GM19455 (cell line): Measurements from ENCODE around the gene TMEM89.

ENCODE experiments used
- ATAC-seq: cut with Tn5 transposase; IDR thresholded peaks from one replicate; pipeline ENCODE4 v1.9.1; 2021; ENCODE audit not compliant: unreplicated experiment

The TMEM89 gene

GRCh38 chr3:48617559-48617958 lies 4.0 kb downstream of the TMEM89 start:
- ATAC-seq, result no peak

DNA sequence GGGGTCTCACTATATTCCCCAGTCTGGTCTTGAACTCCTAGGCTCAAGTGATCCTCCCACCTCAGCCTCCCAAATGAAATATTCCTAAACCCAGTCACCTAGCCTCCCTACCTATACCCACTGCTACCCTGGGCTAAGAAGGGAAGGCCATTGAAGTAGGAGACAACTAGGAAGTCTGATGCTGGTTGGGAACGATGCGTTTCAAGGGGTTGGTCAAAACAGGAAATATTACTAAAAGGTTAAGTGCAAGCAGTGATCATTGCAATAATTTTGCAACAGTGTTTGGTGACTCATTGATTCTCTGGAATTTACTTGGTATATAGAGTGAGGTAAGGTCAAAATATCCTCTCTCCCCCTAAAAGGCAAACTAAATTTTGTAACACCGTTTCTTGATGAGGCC lies 7.5 kb downstream of the TMEM89 start:
- ATAC-seq, result no peak

- ATAC-seq, result no peak
Observed at GRCh38 chr3:48612309-48612708, 9.3 kb downstream of the TMEM89 start.

DNA sequence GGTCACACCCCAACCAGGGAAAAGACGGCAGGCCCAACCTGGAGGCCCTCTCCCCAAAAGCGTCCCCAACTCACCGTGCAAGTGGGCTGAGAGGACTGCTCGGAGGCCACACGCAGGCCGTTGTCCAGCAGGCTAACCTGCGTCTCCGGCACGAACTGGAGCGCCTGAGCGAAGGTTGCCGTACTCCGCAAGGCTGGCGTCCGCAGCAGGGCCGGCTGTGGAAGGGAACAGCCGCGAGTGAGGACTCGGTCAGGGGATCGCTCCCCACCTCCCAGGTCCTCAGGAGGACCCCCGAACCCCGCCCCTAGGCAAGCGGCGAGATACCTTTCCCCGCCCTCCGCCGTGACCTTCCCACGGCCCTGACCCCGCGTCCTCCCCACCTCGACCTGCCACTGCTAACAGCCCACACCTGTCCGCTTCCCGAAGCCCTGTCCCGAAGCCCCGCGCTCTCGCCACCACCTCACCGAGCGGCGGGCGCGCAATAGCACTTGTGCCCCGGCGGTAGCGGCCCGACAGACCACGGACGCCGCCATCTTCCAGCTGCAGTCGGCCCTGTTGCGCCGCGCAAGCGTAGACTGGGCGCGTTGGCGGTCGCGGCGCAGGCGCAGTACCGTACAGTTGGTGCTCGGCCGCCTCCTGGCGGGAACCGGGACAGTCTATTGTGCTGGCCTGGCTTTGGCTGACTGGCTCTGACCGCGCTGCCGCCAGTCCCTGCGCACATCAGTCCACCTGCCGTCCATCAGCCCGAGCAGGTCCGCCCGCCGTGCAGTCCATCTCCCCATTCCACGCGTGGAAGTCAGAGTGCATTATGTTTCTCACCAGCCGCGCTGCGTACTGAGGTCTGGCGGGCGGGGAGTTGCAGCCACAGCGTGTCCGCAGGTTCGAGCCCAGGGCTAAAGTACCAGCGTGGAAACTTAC lies 12.2 kb downstream of the TMEM89 start, which contains the start of gene UQCRC1:
Gene UQCRC1, minus strand, starts transcription at position 559 of the 918 bp plus-strand sequence. Its CDS starts 26 bp downstream, at position 533.
- ATAC-seq, result peak; percentile 92

GRCh38 chr3:48607519-48607918 lies 14.1 kb downstream of the TMEM89 start:
- ATAC-seq, result no peak

DNA sequence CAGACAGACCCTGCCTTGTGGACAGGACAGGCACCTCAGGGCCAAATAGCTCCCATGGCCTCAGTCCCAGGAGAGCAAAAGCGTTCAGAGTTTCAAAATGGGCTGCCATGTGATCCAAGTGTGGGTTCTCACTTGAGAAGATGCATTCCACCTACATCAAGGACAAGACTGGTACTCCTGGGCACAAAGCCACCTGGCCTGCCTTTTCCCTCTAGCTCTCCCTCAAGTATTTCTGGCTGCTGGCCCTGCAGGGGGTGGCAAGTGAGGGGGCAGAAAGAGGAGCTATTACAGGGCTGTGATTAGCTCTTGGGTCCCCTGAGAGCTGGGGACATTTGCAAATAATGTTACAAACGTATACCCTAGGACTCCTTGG lies 20.0 kb downstream of the TMEM89 start:
- no peak for ATAC-seq

- ATAC-seq, result no peak
Observed at GRCh38 chr3:48600711-48601621, 20.6 kb downstream of the TMEM89 start.

GRCh38 chr3:48599509-48600285 lies 21.9 kb downstream of the TMEM89 start:
- ATAC-seq, result no peak

- ATAC-seq, result no peak
Observed at GRCh38 chr3:48599077-48599501, 22.5 kb downstream of the TMEM89 start.

DNA sequence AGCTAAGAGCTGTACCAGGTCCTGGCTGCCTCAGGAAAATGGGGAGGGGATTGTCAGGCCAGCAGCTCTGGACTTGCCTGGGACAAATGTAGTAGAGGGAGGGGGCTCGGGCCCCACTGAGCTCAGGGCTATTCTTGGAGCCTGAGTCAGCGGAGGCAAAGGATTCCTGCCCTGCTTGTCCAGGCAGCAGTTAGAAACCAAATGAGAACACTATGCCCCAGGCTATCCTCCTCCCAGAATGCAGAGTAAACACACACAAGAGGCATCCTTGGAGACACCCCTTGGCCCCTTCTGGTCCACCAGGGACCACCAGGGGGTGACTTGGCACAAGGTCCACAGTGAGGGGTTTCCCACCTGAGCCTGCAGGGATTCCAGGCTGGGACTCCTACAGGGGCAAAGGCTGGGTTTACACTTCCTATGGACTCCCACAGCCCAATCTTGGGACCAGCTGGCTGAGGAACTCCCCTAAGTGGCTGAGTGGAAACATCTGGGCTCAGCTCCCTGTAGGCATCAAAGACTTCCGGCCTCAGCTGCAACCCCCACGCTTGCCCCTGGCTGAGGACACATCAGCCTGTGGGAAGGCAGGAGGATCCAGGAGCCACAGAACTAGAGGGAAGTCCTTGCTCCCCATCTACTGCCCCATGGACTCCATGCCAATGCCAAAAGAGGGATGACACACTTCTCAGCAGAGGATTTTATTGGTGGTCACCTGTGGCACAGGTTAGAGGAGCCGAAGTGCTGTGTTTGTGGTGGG lies 23.1 kb downstream of the TMEM89 start:
- no peak for ATAC-seq

DNA sequence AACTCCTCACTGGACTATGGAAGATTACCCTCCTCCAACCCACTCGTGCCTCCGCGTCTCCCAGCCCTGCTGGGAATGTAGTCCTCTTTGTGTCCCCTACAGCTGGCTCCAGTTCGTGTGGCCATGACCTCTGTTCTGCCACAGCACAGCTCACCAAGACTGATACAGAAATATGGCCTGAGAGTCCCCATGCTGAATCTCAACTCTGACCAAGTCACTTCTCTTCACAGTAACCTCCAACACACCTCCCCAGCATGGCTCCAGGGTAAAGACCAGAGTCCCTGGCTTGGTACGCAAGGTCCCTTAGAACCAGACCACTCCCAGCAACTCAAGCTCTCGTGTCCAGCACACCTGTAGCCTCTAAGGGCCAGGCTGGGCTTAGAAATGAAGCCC lies 24.2 kb downstream of the TMEM89 start:
- no peak for ATAC-seq

DNA sequence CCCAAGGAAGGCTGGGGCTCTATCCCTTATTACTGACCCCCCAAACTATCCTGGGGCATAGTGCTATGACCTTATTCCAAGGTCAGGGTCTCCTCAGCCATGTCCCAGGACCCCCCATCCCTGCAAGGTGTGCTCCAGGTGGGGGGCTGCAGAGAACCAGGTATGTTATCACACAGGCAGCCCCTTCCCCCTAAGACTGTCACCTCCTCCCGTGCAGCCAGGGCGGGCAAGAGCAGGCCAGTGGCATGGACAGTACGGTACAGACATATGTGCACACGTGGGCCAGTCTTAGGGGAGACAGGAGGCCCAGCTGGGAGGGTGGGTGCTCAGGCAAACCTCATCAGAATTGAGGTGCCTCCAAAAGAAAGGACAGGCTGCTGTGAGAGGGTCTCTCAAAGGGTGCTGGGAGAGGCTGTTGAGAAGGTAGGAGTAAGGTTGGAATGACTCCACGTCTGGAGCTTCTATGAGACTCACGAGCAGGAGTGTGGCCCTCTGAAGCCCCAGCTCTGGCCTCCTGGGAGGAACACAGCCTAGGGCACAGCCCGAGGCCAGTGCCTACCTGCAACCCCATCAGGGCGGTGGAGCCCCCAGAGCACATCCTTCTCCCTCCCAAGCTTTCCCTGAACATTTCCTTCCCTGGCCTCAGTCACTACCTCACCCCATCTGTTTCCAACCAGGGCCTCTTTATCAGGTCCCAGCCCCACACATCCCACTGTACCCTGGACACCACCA lies 24.7 kb downstream of the TMEM89 start:
- no peak for ATAC-seq

DNA sequence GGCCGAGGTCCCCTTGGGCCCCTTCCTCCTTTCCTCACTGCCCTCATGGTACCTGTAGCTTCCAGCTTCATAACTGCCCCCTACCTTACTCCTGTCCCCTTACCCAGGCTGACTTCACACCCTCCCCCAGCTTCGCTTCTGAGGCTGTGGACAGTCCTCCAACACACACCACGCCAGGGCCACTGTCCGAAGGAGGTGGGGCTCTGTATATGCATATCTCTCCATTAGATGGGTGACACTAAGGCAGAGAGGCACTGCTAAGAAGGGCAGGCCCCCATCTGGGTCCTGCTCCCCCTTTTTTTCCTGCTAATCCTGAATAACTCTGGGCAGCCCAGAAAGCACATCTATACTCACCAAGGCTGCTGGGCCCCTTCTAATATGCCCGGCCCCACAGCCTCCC lies 25.4 kb downstream of the TMEM89 start:
- ATAC-seq, result no peak

GRCh38 chr3:48595526-48596121 lies 25.9 kb downstream of the TMEM89 start:
- no peak for ATAC-seq

GRCh38 chr3:48595075-48595525 lies 26.5 kb downstream of the TMEM89 start, which contains the start of gene COL7A1:
COL7A1 (minus strand) TSS chr3:48595329; CDS start chr3:48595159, 170 bp downstream.
- no peak for ATAC-seq

DNA sequence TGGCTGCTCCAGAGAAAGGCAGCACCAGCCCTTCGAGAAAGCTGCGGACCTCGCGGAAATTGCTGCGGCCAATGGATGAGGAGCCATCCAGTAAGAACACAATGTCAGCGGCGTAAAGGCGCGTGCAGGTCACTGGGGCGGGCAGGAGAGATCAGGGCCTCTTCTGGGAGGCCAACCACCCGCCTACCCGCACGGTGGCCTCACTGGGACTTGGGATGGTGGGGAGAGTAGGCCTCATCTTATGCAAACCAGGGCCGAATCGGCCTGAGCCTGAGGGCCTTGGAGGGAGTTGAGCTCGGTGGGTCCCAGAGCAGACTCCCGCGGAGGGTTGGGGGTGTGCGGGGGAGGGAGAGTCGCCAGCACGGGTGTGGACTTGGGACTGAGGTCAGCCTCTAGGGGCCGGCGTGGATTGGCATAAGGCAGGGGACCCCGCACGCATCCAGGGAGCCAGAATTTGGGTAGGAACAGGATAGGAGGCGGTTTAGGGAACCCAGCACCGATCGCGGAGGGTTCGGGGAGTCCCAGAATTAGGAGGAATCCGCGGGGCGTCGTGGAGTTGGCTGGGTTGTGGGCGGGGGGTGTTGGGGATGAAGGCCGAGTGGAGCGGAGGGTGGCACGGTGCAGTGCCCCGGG lies 27.0 kb downstream of the TMEM89 start:
- ATAC-seq, result no peak

GRCh38 chr3:48593337-48593736 lies 28.2 kb downstream of the TMEM89 start:
- ATAC-seq, result no peak

DNA sequence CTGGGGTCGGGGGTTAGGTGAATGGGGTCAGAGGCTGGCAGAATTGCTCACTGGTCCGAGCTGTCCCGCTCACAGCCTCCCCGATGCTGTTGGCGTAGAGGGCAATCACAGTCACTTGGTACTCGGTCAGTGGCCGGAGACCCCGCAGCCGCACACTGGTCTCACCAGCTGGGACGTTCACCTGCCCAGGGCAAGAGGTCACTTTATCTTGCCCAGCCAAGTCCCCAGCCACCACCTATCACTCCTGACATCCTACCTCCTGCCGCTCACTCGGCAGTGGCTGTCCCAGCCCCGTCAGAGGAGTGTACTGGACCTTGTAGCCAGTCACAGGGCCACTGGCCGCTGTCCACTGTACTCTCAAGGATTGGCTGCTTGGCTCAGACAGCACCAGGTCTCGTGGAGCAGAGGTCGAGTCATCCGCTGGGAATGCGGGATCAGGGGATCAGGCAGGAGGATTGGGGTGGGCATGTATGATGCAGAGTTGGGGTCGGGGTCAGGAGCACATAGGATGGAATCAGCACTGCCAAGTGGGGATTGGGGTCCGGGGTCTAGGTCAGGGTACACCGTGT lies 29.0 kb downstream of the TMEM89 start:
- no peak for ATAC-seq
